Activated B cell treated with CpG ODN at 0.5 μM for 24 hours (primary cell): ENCODE measurements around the gene PYCARD. TPM values are rescaled to one million over a fixed set of nuclear protein-coding genes. Genes with fewer than 3 reads are reported as not detected.

ENCODE experiments used
- ATAC-seq: fragments of 200-7000 bp; cut with Tn5 transposase; one replicate; pipeline ENCODE4 v1.10.0; 2021; ENCODE audit warnings: low read depth, mild to moderate bottlenecking, moderate library complexity
- CTCF ChIA-PET: fragments of 350-600 bp; sonication (Branson Sonifier 250); formaldehyde crosslinking; loops from one replicate; lab custom pipeline; 2021; ENCODE audit warnings: antibody characterized with exemption; lab: Charles Lee
- POLR2A ChIA-PET: fragments of 350-600 bp; sonication (Branson Sonifier 250); formaldehyde crosslinking; loops from one replicate; lab custom pipeline; 2021; ENCODE audit warnings: antibody characterized with exemption; lab: Charles Lee
- DNase-seq: peaks from one replicate; pipeline ENCODE4 v3.0.0; 2022
- H3K27ac Mint-ChIP-seq: one replicate; pipeline ENCODE4 v1.8.0; 2020; ENCODE audit warnings: mixed read lengths
- H3K27me3 Mint-ChIP-seq: one replicate; pipeline ENCODE4 v1.8.0; 2021; ENCODE audit warnings: mixed read lengths
- H3K36me3 Mint-ChIP-seq: one replicate; pipeline ENCODE4 v1.8.0; 2021; ENCODE audit warnings: low read depth, mixed read lengths
- H3K4me1 Mint-ChIP-seq: one replicate; pipeline ENCODE4 v1.8.0; 2021; ENCODE audit warnings: mixed read lengths
- H3K4me3 Mint-ChIP-seq: one replicate; pipeline ENCODE4 v1.8.0; 2020; ENCODE audit warnings: mild to moderate bottlenecking, mixed read lengths
- H3K9me3 Mint-ChIP-seq: one replicate; pipeline ENCODE4 v1.8.0; 2020; ENCODE audit warnings: mixed read lengths
- intact Hi-C: fragments of 100-400 bp; cut with micrococcal nuclease; formaldehyde crosslinking; loops from one replicate; pipeline ENCODE4 v1.15.1; 2024
- total RNA-seq: library from RNA; stranded (reverse); gene quantifications from 2 replicates; pipeline ENCODE4 v1.2.3, GENCODE V29; 2022
- TF ChIP-seq, protein P1 (sequence below): fragments of 200-600 bp; IDR thresholded peaks from one replicate; pipeline ENCODE4 v1.8.0; 2022; ENCODE audit warnings: antibody characterized with exemption, mild to moderate bottlenecking

The PYCARD gene
- total RNA-seq, 1 donor from 2014 or later: 21.7 TPM

DNA sequence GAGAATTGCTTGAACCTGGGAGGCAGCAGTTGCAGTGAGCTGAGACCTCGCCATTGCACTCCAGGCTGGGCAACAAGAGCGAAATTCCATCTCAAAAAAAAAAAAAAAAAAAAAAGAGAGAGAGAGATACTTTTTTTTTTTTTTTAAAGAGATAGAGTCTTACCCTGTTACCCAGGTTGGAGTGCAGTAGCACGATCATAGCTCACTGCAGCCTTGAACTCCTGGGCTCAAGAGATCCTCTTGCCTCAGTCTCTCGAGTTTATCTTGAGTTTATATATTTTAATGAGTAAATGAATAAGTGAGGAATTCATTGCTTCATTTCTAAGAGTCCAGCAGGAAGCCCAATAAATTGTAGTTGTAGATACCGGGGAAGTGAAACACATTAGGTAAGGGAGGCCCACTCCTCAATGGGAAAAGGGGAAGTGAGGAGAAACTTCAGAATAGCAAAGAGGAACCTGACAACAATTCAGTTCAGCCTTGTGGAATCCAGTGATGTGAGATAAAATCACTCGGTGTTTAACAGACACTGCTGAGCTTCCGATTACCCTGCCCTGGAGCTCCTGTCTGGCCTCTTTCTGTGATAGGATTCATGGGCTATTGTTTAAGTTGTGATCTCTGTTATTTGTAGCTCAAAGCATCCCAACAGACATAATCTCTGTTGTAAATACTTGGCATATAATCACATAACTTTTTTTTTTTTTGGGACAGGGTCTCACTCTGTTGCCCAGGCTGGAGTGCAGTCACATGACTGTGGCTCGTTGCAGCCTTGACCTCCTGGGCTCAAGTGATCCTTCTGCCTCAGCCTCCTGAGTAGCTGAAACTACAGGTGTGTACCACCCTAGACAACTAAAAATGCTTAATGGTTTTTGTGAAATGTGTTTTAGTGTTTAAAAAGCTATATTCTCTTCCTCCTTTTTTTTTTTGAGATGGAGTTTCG, 41.4 kb upstream of the PYCARD start:
- Mint-ChIP-seq H3K4me3 (peak overlapping the region; percentile 1), H3K36me3 (no peaks in the 10 kb centered on the region)
- CTCF ChIA-PET: no interaction called here

GRCh38 chr16:31242206-31242605, 39.6 kb upstream of the PYCARD start:
- H3K36me3 Mint-ChIP-seq: no peaks in the 10 kb centered on the region
- no peaks in the 10 kb centered on the region for H3K9me3 Mint-ChIP-seq
- no peak overlapping the region for H3K4me3 Mint-ChIP-seq
- TF ChIP-seq, protein P1, sequence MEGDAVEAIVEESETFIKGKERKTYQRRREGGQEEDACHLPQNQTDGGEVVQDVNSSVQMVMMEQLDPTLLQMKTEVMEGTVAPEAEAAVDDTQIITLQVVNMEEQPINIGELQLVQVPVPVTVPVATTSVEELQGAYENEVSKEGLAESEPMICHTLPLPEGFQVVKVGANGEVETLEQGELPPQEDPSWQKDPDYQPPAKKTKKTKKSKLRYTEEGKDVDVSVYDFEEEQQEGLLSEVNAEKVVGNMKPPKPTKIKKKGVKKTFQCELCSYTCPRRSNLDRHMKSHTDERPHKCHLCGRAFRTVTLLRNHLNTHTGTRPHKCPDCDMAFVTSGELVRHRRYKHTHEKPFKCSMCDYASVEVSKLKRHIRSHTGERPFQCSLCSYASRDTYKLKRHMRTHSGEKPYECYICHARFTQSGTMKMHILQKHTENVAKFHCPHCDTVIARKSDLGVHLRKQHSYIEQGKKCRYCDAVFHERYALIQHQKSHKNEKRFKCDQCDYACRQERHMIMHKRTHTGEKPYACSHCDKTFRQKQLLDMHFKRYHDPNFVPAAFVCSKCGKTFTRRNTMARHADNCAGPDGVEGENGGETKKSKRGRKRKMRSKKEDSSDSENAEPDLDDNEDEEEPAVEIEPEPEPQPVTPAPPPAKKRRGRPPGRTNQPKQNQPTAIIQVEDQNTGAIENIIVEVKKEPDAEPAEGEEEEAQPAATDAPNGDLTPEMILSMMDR: no peak
- H3K27me3 Mint-ChIP-seq: no peaks in the 10 kb centered on the region
- CTCF ChIA-PET: no interaction called here
- DNase-seq: no peak
- intact Hi-C loops: loop anchor here (5.0 kb wide), 1 partner anchor 40 kb away; the partner anchor contains the start of gene PYCARD
- H3K27ac Mint-ChIP-seq: no peak overlapping the region
- peaks cover 16% of the 10 kb centered on the region for H3K4me1 Mint-ChIP-seq
- ATAC-seq: no peak
- POLR2A ChIA-PET: no interaction called here

More for the DNA sequence above, 41.4 kb upstream of the PYCARD start:
- Mint-ChIP-seq H3K27me3 (no peaks in the 10 kb centered on the region), H3K9me3 (no peaks in the 10 kb centered on the region), H3K27ac (peak overlapping the region; percentile 3), H3K4me1 (peaks cover 16% of the 10 kb centered on the region)
- DNase-seq: no peak
- peak; percentile 89 for ATAC-seq
- TF ChIP-seq, protein P1: no peak
- POLR2A ChIA-PET: interaction anchor here (0.6 to 1.9 kb wide), 14 partner anchors 16 to 126 kb away, joined by 3 to 10 read pairs (median 4); partner anchors contain the start of genes FUS, KAT8 and PYCARD
- intact Hi-C loops: loop anchor here (1.0 to 5.0 kb wide), 2 partner anchors 15 to 42 kb away; partner anchors contain the start of genes ITGAM and PYCARD

DNA sequence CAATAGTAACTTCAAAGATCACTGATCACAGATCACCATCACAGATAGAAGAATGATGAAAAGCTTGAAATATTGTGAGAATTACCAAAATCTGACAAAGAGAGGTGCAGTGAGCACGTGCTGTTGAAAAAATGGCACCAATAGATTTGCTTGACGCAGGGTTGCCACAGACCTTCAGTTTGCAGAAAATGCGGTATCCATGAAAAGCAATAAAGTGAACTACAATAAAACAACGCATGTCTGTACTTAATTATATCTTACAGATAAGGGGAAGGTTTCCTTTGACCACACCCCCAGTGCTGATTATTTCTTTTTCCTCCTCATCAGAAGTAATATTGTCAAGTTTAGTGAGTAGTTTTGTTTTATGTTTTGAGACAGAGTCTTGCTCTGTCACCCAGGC, 35.5 kb upstream of the PYCARD start:
- no peak for ATAC-seq
- TF ChIP-seq, protein P1: no peak
- POLR2A ChIA-PET: no interaction called here
- peaks cover 2% of the 10 kb centered on the region for H3K4me1 Mint-ChIP-seq
- CTCF ChIA-PET: no interaction called here
- H3K9me3 Mint-ChIP-seq: peaks cover 2% of the 10 kb centered on the region
- no peak overlapping the region for H3K27ac Mint-ChIP-seq
- no peak for DNase-seq
- no peak overlapping the region for H3K4me3 Mint-ChIP-seq
- H3K27me3 Mint-ChIP-seq: no peaks in the 10 kb centered on the region
- intact Hi-C loops: no loop called here
- no peaks in the 10 kb centered on the region for H3K36me3 Mint-ChIP-seq

DNA sequence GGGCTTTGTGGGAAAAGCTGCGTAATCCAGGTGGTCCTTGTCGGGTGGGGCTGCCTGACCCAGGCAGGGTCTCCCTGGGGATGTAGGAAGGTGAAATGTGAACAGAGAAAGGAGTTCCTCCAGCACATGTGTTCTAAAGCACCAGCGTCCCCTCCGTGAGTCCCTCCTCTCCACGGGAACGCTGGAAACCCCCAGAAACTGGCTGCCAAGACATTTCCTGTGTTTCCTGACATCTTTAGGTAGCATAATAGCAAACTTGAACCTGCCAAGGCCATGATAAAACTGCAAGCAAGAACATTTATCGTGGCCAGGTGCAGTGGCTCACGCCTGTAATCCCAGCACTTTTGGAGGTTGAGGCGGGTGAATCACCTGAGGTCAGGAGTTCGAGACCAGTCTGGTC, 26.9 kb upstream of the PYCARD start:
- H3K36me3 Mint-ChIP-seq: no peaks in the 10 kb centered on the region

More for the DNA sequence above, 26.9 kb upstream of the PYCARD start:
- Mint-ChIP-seq H3K27ac (no peak overlapping the region), H3K9me3 (no peaks in the 10 kb centered on the region), H3K4me1 (no peaks in the 10 kb centered on the region), H3K27me3 (peaks cover 4% of the 10 kb centered on the region), H3K4me3 (no peak overlapping the region)
- POLR2A ChIA-PET: interaction anchor here (0.6 kb wide), 1 partner anchor 32 kb away, joined by 3 read pairs; no protein-coding TSS in a partner anchor
- ATAC-seq: no peak
- DNase-seq: no peak
- intact Hi-C loops: no loop called here
- CTCF ChIA-PET: no interaction called here
- TF ChIP-seq, protein P1: no peak
